DOHH2 (cell line): ENCODE data around the gene KCNQ1.

Source experiments
- EZH2phosphoT487 ChIP-seq: fragments of 200-600 bp; sonication (generic); IDR thresholded peaks from 2 replicates; pipeline ENCODE4 v1.6.1; 2017; ENCODE audit warnings: borderline replicate concordance, mild to moderate bottlenecking, antibody characterized with exemption, low read length, moderate library complexity, mixed read lengths
- TF ChIP-seq, protein P1 (sequence below): fragments of 200-600 bp; sonication (generic); IDR thresholded peaks from one replicate; pipeline ENCODE4 v1.5.1; 2014; ENCODE audit warnings: antibody characterized with exemption, mild to moderate bottlenecking, low read depth, low read length; ENCODE audit not compliant: poor library complexity, severe bottlenecking

DNA sequence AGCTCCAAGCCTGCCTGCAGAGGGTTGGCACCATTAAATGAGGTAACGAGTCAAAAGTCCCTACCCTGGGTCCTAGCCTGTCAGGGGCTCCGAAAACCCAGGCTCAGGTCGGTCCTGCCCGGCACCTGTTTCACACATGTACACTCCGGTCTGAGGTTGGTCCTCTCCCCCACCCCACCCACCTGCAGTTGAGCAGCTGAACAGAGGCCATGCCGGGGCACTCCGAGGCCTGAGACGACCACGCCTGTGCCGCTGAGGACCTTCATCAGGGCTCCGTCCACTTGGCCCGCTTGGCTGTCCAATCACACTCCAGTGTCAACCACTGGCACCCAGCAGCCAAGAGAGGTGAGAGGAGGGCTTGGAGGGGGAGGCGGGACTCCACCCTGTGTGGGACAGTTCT lies 42.7 kb upstream of the KCNQ1 start:
- TF ChIP-seq, protein P1, sequence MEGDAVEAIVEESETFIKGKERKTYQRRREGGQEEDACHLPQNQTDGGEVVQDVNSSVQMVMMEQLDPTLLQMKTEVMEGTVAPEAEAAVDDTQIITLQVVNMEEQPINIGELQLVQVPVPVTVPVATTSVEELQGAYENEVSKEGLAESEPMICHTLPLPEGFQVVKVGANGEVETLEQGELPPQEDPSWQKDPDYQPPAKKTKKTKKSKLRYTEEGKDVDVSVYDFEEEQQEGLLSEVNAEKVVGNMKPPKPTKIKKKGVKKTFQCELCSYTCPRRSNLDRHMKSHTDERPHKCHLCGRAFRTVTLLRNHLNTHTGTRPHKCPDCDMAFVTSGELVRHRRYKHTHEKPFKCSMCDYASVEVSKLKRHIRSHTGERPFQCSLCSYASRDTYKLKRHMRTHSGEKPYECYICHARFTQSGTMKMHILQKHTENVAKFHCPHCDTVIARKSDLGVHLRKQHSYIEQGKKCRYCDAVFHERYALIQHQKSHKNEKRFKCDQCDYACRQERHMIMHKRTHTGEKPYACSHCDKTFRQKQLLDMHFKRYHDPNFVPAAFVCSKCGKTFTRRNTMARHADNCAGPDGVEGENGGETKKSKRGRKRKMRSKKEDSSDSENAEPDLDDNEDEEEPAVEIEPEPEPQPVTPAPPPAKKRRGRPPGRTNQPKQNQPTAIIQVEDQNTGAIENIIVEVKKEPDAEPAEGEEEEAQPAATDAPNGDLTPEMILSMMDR: no peak
- no peak for TF ChIP-seq EZH2phosphoT487
